Fibroblast of pulmonary artery (primary cell): Measurements from ENCODE around the gene DGKI.
"Not testable (repeated sequence)": the region's sequence is repeated elsewhere in the genome, so short reads cannot be mapped to it uniquely, and the experiment has no call there.

Source experiments
- DNase-seq: peaks from one replicate; pipeline ENCODE4 v3.0.0-alpha.2; 2010; ENCODE audit warnings: low read depth
- H3K4me3 ChIP-seq: replicated peaks from 2 replicates; pipeline ENCODE4 v1.5.1; 2011; ENCODE audit warnings: low read depth, mild to moderate bottlenecking, control low read depth, low read length, moderate library complexity
- TF ChIP-seq, protein P1 (sequence below): IDR thresholded peaks from 2 replicates; pipeline ENCODE4 v1.5.1; 2011; ENCODE audit warnings: mild to moderate bottlenecking, control low read depth, low read length, inconsistent platforms; ENCODE audit errors: missing control alignments

Gene DGKI

DNA sequence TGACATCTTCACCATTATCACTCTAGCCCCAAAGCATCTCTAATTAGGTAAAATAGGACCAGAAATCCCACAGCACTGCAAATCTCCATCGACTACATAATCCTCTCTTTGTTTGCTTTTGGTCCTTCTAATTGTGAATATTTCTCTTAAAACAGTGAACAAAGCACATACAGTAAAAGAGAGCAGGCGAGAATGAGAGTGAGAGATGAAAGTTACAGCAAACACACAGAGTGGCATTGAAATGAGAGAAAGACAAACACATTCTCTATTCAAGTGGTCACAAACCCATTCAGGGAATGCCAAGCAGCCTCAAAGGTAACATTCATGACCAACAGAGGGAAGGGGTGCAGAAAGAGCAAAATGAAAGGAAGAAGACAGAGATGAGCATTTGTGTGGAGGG lies 393.4 kb downstream of the DGKI start:
- TF ChIP-seq, protein P1, sequence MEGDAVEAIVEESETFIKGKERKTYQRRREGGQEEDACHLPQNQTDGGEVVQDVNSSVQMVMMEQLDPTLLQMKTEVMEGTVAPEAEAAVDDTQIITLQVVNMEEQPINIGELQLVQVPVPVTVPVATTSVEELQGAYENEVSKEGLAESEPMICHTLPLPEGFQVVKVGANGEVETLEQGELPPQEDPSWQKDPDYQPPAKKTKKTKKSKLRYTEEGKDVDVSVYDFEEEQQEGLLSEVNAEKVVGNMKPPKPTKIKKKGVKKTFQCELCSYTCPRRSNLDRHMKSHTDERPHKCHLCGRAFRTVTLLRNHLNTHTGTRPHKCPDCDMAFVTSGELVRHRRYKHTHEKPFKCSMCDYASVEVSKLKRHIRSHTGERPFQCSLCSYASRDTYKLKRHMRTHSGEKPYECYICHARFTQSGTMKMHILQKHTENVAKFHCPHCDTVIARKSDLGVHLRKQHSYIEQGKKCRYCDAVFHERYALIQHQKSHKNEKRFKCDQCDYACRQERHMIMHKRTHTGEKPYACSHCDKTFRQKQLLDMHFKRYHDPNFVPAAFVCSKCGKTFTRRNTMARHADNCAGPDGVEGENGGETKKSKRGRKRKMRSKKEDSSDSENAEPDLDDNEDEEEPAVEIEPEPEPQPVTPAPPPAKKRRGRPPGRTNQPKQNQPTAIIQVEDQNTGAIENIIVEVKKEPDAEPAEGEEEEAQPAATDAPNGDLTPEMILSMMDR: no peak
- H3K4me3 ChIP-seq: no peak overlapping the region
- no peak for DNase-seq

DNA sequence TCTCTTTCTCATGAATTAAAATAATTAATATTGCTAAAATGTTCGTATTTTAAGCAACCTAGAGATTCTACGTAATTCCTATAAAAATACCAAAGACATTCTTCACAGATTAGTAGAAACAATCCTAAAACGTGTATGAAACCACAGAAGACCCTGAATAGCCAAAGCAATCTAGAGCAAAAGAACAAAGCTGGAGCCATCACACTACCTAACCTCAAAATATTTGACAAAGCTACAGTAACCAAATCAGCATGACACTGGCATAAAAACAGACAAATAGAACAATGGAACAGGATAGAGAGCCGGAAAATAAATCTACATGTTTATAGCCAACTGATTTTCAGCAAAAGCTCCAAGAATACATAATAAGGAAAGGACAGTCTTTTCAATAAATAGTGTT lies 397.8 kb downstream of the DGKI start:
- no peak for DNase-seq
- no peak overlapping the region for H3K4me3 ChIP-seq
- TF ChIP-seq, protein P1: no peak

DNA sequence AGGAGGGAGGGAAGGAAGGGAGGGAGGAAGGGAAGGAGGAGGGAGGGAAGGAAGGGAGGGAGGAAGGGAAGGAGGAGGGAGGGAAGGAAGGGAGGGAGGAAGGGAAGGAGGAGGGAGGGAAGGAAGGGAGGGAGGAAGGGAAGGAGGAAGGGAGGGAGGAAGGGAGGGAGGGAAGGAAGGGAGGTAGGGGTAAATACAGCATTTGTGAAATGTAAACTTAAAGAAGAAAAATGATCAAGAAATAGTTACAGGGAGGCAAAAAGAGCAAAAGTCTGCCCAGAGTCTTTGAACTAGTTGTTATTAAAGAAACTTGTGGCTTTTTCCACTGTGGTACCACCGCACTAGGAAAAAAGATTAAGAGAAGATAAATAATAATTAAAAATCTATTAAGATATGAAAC lies 398.2 kb downstream of the DGKI start:
- DNase-seq, H3K4me3 ChIP-seq: not testable (repeated sequence)

DNA sequence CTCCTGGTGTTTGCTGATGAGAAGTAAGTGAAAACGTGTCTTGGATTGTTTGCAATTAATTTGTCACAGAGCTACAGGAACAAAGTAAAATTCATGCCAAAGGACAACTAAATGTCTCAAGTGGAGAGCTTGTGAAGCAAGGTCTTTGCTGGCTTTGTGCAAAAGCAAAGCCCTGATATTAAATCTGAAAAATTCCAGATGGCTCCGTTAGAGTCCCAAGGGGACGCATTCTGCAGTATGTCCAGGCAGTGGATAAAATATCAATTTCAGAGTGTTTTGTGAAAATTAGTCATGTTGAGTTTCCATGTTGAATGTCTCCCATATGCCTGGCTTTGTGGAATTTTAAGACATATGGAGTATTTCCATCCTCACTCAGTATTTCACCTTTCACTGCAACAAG lies 400.7 kb downstream of the DGKI start:
- no peak overlapping the region for H3K4me3 ChIP-seq
- TF ChIP-seq, protein P1: no peak
- DNase-seq: no peak

DNA sequence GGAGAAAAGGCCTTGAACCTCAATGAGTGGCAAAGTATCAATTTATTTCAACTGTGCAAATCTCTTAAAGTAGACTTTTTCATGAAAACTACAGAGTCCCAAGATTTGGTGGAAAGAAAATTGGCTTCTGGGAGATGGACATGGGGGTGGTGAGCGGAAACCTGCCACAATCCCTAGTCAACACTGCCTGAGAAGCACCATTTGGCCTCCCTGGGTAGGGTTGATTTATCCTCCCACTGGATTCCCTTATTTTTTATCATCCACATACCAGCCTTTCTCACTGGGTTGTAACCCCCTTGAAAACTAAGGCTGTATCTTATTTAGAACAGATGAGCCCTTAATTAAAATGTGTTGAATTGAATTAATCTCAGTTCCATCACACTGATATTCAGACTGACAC lies 401.5 kb downstream of the DGKI start:
- TF ChIP-seq, protein P1: no peak
- no peak for DNase-seq

DNA sequence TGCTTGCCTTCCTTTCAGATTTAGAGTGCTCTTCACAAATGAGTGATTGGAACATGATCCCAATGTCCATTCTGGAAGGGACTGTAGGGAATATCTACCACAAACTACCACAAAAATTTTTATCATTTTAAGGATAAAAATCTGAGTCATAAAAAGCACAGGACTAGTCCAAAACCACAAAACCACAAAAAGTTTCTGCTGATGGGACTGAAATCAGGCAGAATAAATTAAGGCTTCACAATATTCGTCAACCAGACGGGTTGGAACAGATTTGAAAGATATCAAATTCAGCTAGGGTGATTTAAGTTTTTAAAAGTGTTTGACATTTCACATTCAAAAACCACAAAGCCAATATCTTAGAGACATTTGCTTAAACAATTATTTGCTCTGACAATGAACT lies 403.2 kb downstream of the DGKI start:
- DNase-seq: peak; percentile 50
- no peak overlapping the region for H3K4me3 ChIP-seq
- TF ChIP-seq, protein P1: no peak

More for the DNA sequence above, 401.5 kb downstream of the DGKI start:
- H3K4me3 ChIP-seq: no peak overlapping the region

DNA sequence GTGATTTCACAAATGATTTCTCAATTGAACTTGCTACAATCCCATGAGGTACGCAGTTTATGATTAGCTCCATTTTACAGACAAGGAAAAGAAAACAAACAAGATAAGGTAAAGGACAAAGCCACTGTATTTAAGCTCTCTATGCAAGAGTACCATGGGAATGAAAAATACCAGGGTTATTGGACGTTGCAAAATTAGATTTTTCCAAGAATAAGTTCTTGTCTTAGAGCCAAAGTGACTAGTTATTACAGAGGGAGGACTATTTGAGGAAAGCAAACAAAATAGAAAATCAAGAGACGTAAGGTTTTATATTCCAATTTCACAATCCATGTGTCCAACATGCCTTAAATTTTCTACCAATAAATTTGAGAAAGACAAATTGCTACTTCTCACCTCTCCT lies 405.3 kb downstream of the DGKI start:
- no peak overlapping the region for H3K4me3 ChIP-seq
- peak; percentile 23 for DNase-seq
- TF ChIP-seq, protein P1: no peak
